HEK293 (cell line): Measurements from ENCODE around the gene RANBP3L.

ENCODE experiments used
- CTCF ChIA-PET: fragments of 350-600 bp; formaldehyde crosslinking; extraction: SDS; loops from one replicate; lab custom pipeline; 2021; ENCODE audit warnings: antibody characterized with exemption; lab: Yijun Ruan, JAX
- POLR2A ChIA-PET: fragments of 300-600 bp; formaldehyde crosslinking; extraction: SDS; loops from one replicate; lab custom pipeline; 2020; ENCODE audit warnings: antibody characterized with exemption, inconsistent platforms; lab: Yijun Ruan, JAX
- H3K27ac ChIP-seq: fragments of 200-500 bp; sonication (Bioruptor generic); 2 replicates; pipeline ENCODE4 v1.5.1; 2014; ENCODE audit warnings: low read depth, low read length, control low read depth, inconsistent platforms; ENCODE audit errors: extremely low read depth
- H3K36me3 ChIP-seq, 2 experiments: fragments of 200-500 bp in 1 of 2; sonication (Bioruptor generic) in 1 of 2; 1 replicate in 1 of 2; 2 replicates in 1 of 2; pipeline ENCODE4 v1.5.1; 2014 to 2017; ENCODE audit warnings: inconsistent platforms in 2 of 2, low read length in 2 of 2; ENCODE audit not compliant: control insufficient read depth in 2 of 2, insufficient read depth in 1 of 2
- H3K4me1 ChIP-seq: fragments of 200-500 bp; sonication (Bioruptor generic); 2 replicates; pipeline ENCODE4 v1.5.1; 2014; ENCODE audit warnings: mild to moderate bottlenecking, low read length, inconsistent platforms; ENCODE audit not compliant: control insufficient read depth, insufficient read depth
- H3K4me3 ChIP-seq: 2 replicates; pipeline ENCODE4 v1.5.1; 2011; ENCODE audit warnings: low read depth, mild to moderate bottlenecking, control low read depth, low read length, moderate library complexity
- H3K9me3 ChIP-seq: fragments of 200-500 bp; sonication (Bioruptor generic); 2 replicates; pipeline ENCODE4 v1.5.1; 2014; ENCODE audit warnings: low read depth, low read length, inconsistent platforms; ENCODE audit not compliant: control insufficient read depth, insufficient read depth
- GLI2 ChIP-seq: fragments of 450-650 bp; formaldehyde crosslinking; IDR thresholded peaks from 2 replicates; pipeline ENCODE4; 2017; ENCODE audit warnings: missing biosample characterization, missing genetic modification characterization, low read depth, borderline replicate concordance
- GLI4 ChIP-seq: fragments of 450-650 bp; formaldehyde crosslinking; IDR thresholded peaks from 2 replicates; pipeline ENCODE4 v1.5.1; 2016; ENCODE audit warnings: missing biosample characterization, missing genetic modification characterization
- KLF16 ChIP-seq: fragments of 450-650 bp; formaldehyde crosslinking; IDR thresholded peaks from 2 replicates; pipeline ENCODE4 v1.5.1; 2017; ENCODE audit warnings: missing biosample characterization, missing genetic modification characterization
- SP2 ChIP-seq: fragments of 450-650 bp; formaldehyde crosslinking; IDR thresholded peaks from 2 replicates; pipeline ENCODE4 v1.5.1; 2016; ENCODE audit warnings: missing biosample characterization, missing genetic modification characterization
- WT1 ChIP-seq: fragments of 450-650 bp; formaldehyde crosslinking; IDR thresholded peaks from 2 replicates; pipeline ENCODE4 v1.5.1; 2016; ENCODE audit warnings: missing biosample characterization, missing genetic modification characterization
- YY1 ChIP-seq: fragments of 450-650 bp; formaldehyde crosslinking; IDR thresholded peaks from 2 replicates; pipeline ENCODE4 v1.5.1; 2018; ENCODE audit warnings: missing biosample characterization, missing genetic modification characterization
- ZNF155 ChIP-seq: fragments of 450-650 bp; formaldehyde crosslinking; IDR thresholded peaks from 2 replicates; pipeline ENCODE4 v1.5.1; 2016; ENCODE audit warnings: missing biosample characterization, missing genetic modification characterization
- ZNF184 ChIP-seq: fragments of 450-650 bp; IDR thresholded peaks from 2 replicates; pipeline ENCODE4 v1.5.1; 2018; ENCODE audit warnings: missing biosample characterization, mild to moderate bottlenecking, missing genetic modification characterization
- ZNF221 ChIP-seq: fragments of 450-650 bp; formaldehyde crosslinking; IDR thresholded peaks from 2 replicates; pipeline ENCODE4 v1.5.1; 2017; ENCODE audit warnings: missing biosample characterization, missing genetic modification characterization, borderline replicate concordance
- ZNF23 ChIP-seq: fragments of 450-650 bp; formaldehyde crosslinking; IDR thresholded peaks from 2 replicates; pipeline ENCODE4 v1.5.1; 2016; ENCODE audit warnings: missing biosample characterization, missing genetic modification characterization, borderline replicate concordance
- ZNF274 ChIP-seq, 2 experiments: fragments of 200-500 bp in 1 of 2; fragments of 450-650 bp in 1 of 2; sonication (Bioruptor generic) in 1 of 2; formaldehyde crosslinking in 1 of 2; IDR thresholded peaks; 2 replicates each; pipeline versions ENCODE4 v1.5.1 to v1.6.1; 2014 to 2016; ENCODE audit warnings: borderline replicate concordance in 1 of 2, inconsistent platforms in 1 of 2, low read length in 1 of 2, missing biosample characterization in 1 of 2, missing genetic modification characterization in 1 of 2
- ZNF391 ChIP-seq: fragments of 450-650 bp; formaldehyde crosslinking; IDR thresholded peaks from 2 replicates; pipeline ENCODE4 v1.5.1; 2016; ENCODE audit warnings: low read depth, missing biosample characterization, missing genetic modification characterization, borderline replicate concordance
- ZNF416 ChIP-seq: fragments of 450-650 bp; formaldehyde crosslinking; IDR thresholded peaks from 2 replicates; pipeline ENCODE4 v1.5.1; 2016; ENCODE audit warnings: missing biosample characterization, missing genetic modification characterization
- ZNF549 ChIP-seq: fragments of 450-650 bp; IDR thresholded peaks from 2 replicates; pipeline ENCODE4 v1.5.1; 2018; ENCODE audit warnings: missing biosample characterization, missing genetic modification characterization, mild to moderate bottlenecking, inconsistent platforms, moderate library complexity
- ZNF555 ChIP-seq: fragments of 450-650 bp; formaldehyde crosslinking; conservative IDR thresholded peaks from 2 replicates; pipeline ENCODE4 v1.5.1; 2017; ENCODE audit warnings: missing biosample characterization, mild to moderate bottlenecking, missing genetic modification characterization, inconsistent platforms
- ZNF776 ChIP-seq: fragments of 450-650 bp; formaldehyde crosslinking; IDR thresholded peaks from 2 replicates; pipeline ENCODE4 v1.5.0; 2017; ENCODE audit warnings: missing biosample characterization, missing genetic modification characterization, borderline replicate concordance
- ZNF777 ChIP-seq: fragments of 450-650 bp; formaldehyde crosslinking; IDR thresholded peaks from 2 replicates; pipeline ENCODE4 v1.5.1; 2017; ENCODE audit warnings: missing biosample characterization, missing genetic modification characterization, borderline replicate concordance
- TF ChIP-seq, protein P1 (sequence below): fragments of 450-650 bp; formaldehyde crosslinking; IDR thresholded peaks from 2 replicates; pipeline ENCODE4 v1.5.1; 2016; ENCODE audit warnings: missing biosample characterization, missing genetic modification characterization
- TF ChIP-seq, protein P2 (sequence below): fragments of 450-650 bp; formaldehyde crosslinking; IDR thresholded peaks from 2 replicates; pipeline ENCODE4 v1.5.1; 2016; ENCODE audit warnings: missing biosample characterization, missing genetic modification characterization
- TF ChIP-seq, protein P3 (sequence below): fragments of 450-650 bp; formaldehyde crosslinking; IDR thresholded peaks from 2 replicates; pipeline ENCODE4 v1.5.1; 2016; ENCODE audit warnings: missing biosample characterization, missing genetic modification characterization
- TF ChIP-seq, protein P4 (sequence below): fragments of 450-650 bp; formaldehyde crosslinking; IDR thresholded peaks from 2 replicates; pipeline ENCODE4 v1.5.1; 2017; ENCODE audit warnings: missing biosample characterization, missing genetic modification characterization
- TF ChIP-seq, protein P5 (sequence below): fragments of 450-650 bp; formaldehyde crosslinking; IDR thresholded peaks from 2 replicates; pipeline ENCODE4 v1.5.1; 2016; ENCODE audit warnings: missing biosample characterization, missing genetic modification characterization

RANBP3L gene

DNA sequence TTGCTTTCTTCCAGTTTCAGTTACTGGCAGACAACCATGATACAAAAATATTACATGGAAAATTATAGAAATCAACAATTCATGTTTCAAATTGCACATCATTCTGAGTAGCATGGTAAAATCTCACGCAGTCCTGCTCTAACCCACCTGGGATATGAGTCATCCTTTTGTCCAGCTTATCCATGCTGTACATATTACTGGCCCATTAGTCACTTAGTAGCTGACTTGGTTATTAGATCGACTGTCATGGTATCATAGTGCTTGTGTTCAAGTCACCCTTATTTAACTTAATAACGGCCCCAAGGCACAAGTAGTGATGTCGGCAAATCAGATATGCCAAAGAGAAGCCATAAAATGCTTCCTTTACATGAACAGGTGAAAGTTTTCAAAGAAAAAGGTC is 101.2 kb downstream of the RANBP3L start:
- TF ChIP-seq ZNF221 (tag by site-specific recombination): no peak
- TF ChIP-seq, protein P1, sequence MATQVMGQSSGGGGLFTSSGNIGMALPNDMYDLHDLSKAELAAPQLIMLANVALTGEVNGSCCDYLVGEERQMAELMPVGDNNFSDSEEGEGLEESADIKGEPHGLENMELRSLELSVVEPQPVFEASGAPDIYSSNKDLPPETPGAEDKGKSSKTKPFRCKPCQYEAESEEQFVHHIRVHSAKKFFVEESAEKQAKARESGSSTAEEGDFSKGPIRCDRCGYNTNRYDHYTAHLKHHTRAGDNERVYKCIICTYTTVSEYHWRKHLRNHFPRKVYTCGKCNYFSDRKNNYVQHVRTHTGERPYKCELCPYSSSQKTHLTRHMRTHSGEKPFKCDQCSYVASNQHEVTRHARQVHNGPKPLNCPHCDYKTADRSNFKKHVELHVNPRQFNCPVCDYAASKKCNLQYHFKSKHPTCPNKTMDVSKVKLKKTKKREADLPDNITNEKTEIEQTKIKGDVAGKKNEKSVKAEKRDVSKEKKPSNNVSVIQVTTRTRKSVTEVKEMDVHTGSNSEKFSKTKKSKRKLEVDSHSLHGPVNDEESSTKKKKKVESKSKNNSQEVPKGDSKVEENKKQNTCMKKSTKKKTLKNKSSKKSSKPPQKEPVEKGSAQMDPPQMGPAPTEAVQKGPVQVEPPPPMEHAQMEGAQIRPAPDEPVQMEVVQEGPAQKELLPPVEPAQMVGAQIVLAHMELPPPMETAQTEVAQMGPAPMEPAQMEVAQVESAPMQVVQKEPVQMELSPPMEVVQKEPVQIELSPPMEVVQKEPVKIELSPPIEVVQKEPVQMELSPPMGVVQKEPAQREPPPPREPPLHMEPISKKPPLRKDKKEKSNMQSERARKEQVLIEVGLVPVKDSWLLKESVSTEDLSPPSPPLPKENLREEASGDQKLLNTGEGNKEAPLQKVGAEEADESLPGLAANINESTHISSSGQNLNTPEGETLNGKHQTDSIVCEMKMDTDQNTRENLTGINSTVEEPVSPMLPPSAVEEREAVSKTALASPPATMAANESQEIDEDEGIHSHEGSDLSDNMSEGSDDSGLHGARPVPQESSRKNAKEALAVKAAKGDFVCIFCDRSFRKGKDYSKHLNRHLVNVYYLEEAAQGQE: no peak
- no peak for TF ChIP-seq KLF16 (tag by site-specific recombination)

DNA sequence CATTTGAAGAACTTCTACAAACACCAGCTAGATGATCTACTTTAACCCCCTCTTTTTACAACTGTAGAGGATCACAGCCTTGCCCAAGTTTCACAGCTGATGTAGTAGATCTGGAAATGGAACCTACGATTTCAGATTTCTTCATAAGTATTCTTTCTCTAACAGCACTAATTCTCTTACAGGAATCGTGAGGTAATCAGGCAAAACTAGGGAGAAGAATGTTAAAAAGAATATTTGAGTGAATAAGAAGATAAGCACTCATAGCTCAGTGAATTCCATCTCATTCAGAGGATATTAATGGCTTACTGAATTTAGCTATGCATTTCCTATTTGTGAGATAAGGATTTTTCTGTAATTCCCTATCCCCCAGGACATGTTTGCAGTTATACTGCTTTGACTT is 102.1 kb downstream of the RANBP3L start:
- POLR2A ChIA-PET: interaction anchor here (1.0 kb wide), 1 partner anchor 42 kb away, joined by 4 read pairs; the partner anchor contains the start of gene NADK2
- no peaks in the 10 kb centered on the region for H3K4me1 ChIP-seq
- H3K27ac ChIP-seq: no peak overlapping the region
- no peaks in the 10 kb centered on the region for H3K9me3 ChIP-seq
- CTCF ChIA-PET: interaction anchor here (0.7 to 1.8 kb wide), 4 partner anchors 28 to 492 kb away, joined by 3 to 7 read pairs (median 4); no protein-coding TSS in a partner anchor
- TF ChIP-seq ZNF416 (tag by site-specific recombination): no peak
- TF ChIP-seq ZNF776 (tag by site-specific recombination): no peak
- no peak for TF ChIP-seq GLI2
- no peak for TF ChIP-seq ZNF391 (tag by site-specific recombination)
- no peak for TF ChIP-seq ZNF155 (tag by site-specific recombination)
- TF ChIP-seq ZNF23: no peak
- TF ChIP-seq GLI4 (tag by site-specific recombination): no peak
- TF ChIP-seq SP2 (tag by site-specific recombination): no peak
- no peak for TF ChIP-seq ZNF549 (tag by site-specific recombination)
- no peak for TF ChIP-seq ZNF555
- TF ChIP-seq ZNF184: no peak
- no peak for TF ChIP-seq WT1 (tag by site-specific recombination)
- TF ChIP-seq, protein P2, sequence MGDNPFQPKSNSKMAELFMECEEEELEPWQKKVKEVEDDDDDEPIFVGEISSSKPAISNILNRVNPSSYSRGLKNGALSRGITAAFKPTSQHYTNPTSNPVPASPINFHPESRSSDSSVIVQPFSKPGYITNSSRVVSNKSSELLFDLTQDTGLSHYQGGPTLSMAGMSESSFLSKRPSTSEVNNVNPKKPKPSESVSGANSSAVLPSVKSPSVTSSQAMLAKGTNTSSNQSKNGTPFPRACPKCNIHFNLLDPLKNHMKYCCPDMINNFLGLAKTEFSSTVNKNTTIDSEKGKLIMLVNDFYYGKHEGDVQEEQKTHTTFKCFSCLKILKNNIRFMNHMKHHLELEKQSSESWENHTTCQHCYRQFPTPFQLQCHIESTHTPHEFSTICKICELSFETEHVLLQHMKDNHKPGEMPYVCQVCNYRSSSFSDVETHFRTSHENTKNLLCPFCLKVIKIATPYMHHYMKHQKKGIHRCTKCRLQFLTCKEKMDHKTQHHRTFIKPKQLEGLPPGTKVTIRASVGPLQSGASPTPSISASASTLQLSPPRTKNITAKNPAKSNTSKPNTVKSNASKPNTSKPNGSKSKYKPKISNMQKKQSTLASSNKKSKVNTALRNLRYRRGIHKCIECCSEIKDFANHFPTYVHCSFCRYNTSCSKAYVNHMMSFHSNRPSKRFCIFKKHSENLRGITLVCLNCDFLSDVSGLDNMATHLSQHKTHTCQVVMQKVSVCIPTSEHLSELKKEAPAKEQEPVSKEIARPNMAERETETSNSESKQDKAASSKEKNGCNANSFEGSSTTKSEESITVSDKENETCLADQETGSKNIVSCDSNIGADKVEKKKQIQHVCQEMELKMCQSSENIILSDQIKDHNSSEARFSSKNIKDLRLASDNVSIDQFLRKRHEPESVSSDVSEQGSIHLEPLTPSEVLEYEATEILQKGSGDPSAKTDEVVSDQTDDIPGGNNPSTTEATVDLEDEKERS (tag by site-specific recombination): no peak
- no peak for TF ChIP-seq ZNF274 (IDR thresholded peaks at IDR 0.05; ENCODE audit: low read length)
- TF ChIP-seq ZNF274 (tag by site-specific recombination; IDR thresholded peaks at IDR 0.05; ENCODE audit: borderline replicate concordance): no peak
- TF ChIP-seq, protein P3, sequence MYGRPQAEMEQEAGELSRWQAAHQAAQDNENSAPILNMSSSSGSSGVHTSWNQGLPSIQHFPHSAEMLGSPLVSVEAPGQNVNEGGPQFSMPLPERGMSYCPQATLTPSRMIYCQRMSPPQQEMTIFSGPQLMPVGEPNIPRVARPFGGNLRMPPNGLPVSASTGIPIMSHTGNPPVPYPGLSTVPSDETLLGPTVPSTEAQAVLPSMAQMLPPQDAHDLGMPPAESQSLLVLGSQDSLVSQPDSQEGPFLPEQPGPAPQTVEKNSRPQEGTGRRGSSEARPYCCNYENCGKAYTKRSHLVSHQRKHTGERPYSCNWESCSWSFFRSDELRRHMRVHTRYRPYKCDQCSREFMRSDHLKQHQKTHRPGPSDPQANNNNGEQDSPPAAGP (tag by site-specific recombination): no peak
- TF ChIP-seq, protein P4, sequence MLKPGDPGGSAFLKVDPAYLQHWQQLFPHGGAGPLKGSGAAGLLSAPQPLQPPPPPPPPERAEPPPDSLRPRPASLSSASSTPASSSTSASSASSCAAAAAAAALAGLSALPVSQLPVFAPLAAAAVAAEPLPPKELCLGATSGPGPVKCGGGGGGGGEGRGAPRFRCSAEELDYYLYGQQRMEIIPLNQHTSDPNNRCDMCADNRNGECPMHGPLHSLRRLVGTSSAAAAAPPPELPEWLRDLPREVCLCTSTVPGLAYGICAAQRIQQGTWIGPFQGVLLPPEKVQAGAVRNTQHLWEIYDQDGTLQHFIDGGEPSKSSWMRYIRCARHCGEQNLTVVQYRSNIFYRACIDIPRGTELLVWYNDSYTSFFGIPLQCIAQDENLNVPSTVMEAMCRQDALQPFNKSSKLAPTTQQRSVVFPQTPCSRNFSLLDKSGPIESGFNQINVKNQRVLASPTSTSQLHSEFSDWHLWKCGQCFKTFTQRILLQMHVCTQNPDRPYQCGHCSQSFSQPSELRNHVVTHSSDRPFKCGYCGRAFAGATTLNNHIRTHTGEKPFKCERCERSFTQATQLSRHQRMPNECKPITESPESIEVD (tag by site-specific recombination): no peak
- TF ChIP-seq YY1: no peak
- TF ChIP-seq, protein P5, sequence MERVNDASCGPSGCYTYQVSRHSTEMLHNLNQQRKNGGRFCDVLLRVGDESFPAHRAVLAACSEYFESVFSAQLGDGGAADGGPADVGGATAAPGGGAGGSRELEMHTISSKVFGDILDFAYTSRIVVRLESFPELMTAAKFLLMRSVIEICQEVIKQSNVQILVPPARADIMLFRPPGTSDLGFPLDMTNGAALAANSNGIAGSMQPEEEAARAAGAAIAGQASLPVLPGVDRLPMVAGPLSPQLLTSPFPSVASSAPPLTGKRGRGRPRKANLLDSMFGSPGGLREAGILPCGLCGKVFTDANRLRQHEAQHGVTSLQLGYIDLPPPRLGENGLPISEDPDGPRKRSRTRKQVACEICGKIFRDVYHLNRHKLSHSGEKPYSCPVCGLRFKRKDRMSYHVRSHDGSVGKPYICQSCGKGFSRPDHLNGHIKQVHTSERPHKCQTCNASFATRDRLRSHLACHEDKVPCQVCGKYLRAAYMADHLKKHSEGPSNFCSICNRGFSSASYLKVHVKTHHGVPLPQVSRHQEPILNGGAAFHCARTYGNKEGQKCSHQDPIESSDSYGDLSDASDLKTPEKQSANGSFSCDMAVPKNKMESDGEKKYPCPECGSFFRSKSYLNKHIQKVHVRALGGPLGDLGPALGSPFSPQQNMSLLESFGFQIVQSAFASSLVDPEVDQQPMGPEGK (tag by site-specific recombination): no peak
- no peak for TF ChIP-seq ZNF777
- no peak for TF ChIP-seq ZNF221 (tag by site-specific recombination)
- no peak overlapping the region for H3K4me3 ChIP-seq
- peaks cover 47% of the 10 kb centered on the region in 2 experiments for H3K36me3 ChIP-seq

More for the DNA sequence above, 101.2 kb downstream of the RANBP3L start:
- no peaks in the 10 kb centered on the region for H3K9me3 ChIP-seq
- ChIA-PET POLR2A (no interaction called here), CTCF (interaction anchor here (0.6 to 1.8 kb wide), 5 partner anchors 11 to 826 kb away, joined by 3 to 7 read pairs (median 3); no protein-coding TSS in a partner anchor)
- H3K4me3 ChIP-seq: no peak overlapping the region
- H3K27ac ChIP-seq: no peak overlapping the region
- H3K36me3 ChIP-seq: peaks cover 42 to 47% of the 10 kb centered on the region in 2 experiments
- H3K4me1 ChIP-seq: no peaks in the 10 kb centered on the region
